Rectal smooth muscle tissue (tissue), 1 donor: ENCODE data around the gene POLE2.
A peak's percentile ranks its signal among the peaks of the same experiment; 100 is the strongest.

ENCODE experiments used
- H3K27ac ChIP-seq: one replicate; pipeline ENCODE4 v1.7.0; 2013; ENCODE audit warnings: low read depth, low read length, inconsistent platforms
- H3K27me3 ChIP-seq: one replicate; pipeline ENCODE4 v1.7.0; 2013; ENCODE audit warnings: low read length; ENCODE audit not compliant: control insufficient read depth, insufficient read depth
- H3K36me3 ChIP-seq: one replicate; pipeline ENCODE4 v1.7.0; 2013; ENCODE audit warnings: low read length; ENCODE audit not compliant: control insufficient read depth, insufficient read depth
- H3K4me1 ChIP-seq: one replicate; pipeline ENCODE4 v1.7.0; 2013; ENCODE audit warnings: low read length; ENCODE audit not compliant: control insufficient read depth, insufficient read depth
- H3K4me3 ChIP-seq: one replicate; pipeline ENCODE4 v1.7.0; 2013; ENCODE audit warnings: low read length
- H3K9ac ChIP-seq: one replicate; pipeline ENCODE4 v1.7.0; 2013; ENCODE audit warnings: low read length

Gene POLE2

GRCh38 chr14:49598189-49598484 lies 89.9 kb downstream of the POLE2 start:
- no peaks in the 10 kb centered on the region for H3K36me3 ChIP-seq
- no peaks in the 10 kb centered on the region for H3K4me1 ChIP-seq
- peak overlapping the region; percentile 56 for H3K9ac ChIP-seq
- H3K27me3 ChIP-seq: no peaks in the 10 kb centered on the region
- H3K4me3 ChIP-seq: peak overlapping the region; percentile 96
- H3K27ac ChIP-seq: peak overlapping the region; percentile 97

- H3K27me3 ChIP-seq: no peaks in the 10 kb centered on the region
- no peak overlapping the region for H3K27ac ChIP-seq
- no peak overlapping the region for H3K4me3 ChIP-seq
- no peaks in the 10 kb centered on the region for H3K36me3 ChIP-seq
- H3K4me1 ChIP-seq: no peaks in the 10 kb centered on the region
- H3K9ac ChIP-seq: no peak overlapping the region
Observed at GRCh38 chr14:49594347-49595091, 93.5 kb downstream of the POLE2 start.
